ENCODE measurements around the gene RTN1. TPM values are rescaled to one million over a fixed set of nuclear protein-coding genes. Genes with fewer than 3 reads are reported as not detected.

RTN1 gene
- total RNA-seq: 0.29 and 0.36 TPM in 2 replicates
- 0.20 TPM for polyA plus RNA-seq (2012)

- DNase-seq (ENCODE audit: low read depth): peak; percentile 36
Measured at GRCh38 chr14:59870277-59871165, at the start of gene RTN1. Gene RTN1 (minus strand): TSS chr14:59870776. CDS start chr14:59870630, 146 bp downstream.

- no peak for DNase-seq (ENCODE audit: low read depth)
Measured at GRCh38 chr14:59920378-59920683, 49.8 kb upstream of the RTN1 start.

- DNase-seq (ENCODE audit: low read depth): no peak
Measured at GRCh38 chr14:59919570-59920377, 49.2 kb upstream of the RTN1 start, which contains the start of gene LRRC9. Gene LRRC9 (plus strand): TSS chr14:59920144.

GRCh38 chr14:59918824-59919569, 48.4 kb upstream of the RTN1 start:
- DNase-seq (ENCODE audit: low read depth): peak; percentile 65

GRCh38 chr14:59913187-59913586, 42.6 kb upstream of the RTN1 start:
- DNase-seq (ENCODE audit: low read depth): no peak

- DNase-seq (ENCODE audit: low read depth): no peak
Measured at GRCh38 chr14:59912443-59912842, 41.9 kb upstream of the RTN1 start.

- peak; percentile 1 for DNase-seq (ENCODE audit: low read depth)
Measured at GRCh38 chr14:59905188-59905587, 34.6 kb upstream of the RTN1 start.

- no peak for DNase-seq (ENCODE audit: low read depth)
Measured at GRCh38 chr14:59904184-59904583, 33.6 kb upstream of the RTN1 start.

- DNase-seq (ENCODE audit: low read depth): no peak
Measured at GRCh38 chr14:59900556-59900955, 30.0 kb upstream of the RTN1 start.

- DNase-seq (ENCODE audit: low read depth): peak; percentile 45
Measured at GRCh38 chr14:59897757-59898383, 27.3 kb upstream of the RTN1 start.

GRCh38 chr14:59895721-59896120, 25.1 kb upstream of the RTN1 start:
- DNase-seq (ENCODE audit: low read depth): no peak

GRCh38 chr14:59890676-59891075, 20.1 kb upstream of the RTN1 start:
- DNase-seq (ENCODE audit: low read depth): no peak

GRCh38 chr14:59882957-59883356, 12.4 kb upstream of the RTN1 start:
- no peak for DNase-seq (ENCODE audit: low read depth)

GRCh38 chr14:59871166-59871495, 555 bp upstream of the RTN1 start:
- no peak for DNase-seq (ENCODE audit: low read depth)

- no peak for DNase-seq (ENCODE audit: low read depth)
Measured at GRCh38 chr14:59869381-59870255, 958 bp downstream of the RTN1 start.

- DNase-seq (ENCODE audit: low read depth): no peak
Measured at GRCh38 chr14:59868021-59868420, 2.6 kb downstream of the RTN1 start.

GRCh38 chr14:59863806-59864525, 6.6 kb downstream of the RTN1 start:
- no peak for DNase-seq (ENCODE audit: low read depth)

- DNase-seq (ENCODE audit: low read depth): no peak
Measured at GRCh38 chr14:59857328-59857727, 13.2 kb downstream of the RTN1 start.

GRCh38 chr14:59852350-59852749, 18.2 kb downstream of the RTN1 start:
- DNase-seq (ENCODE audit: low read depth): no peak

GRCh38 chr14:59850458-59850857, 20.1 kb downstream of the RTN1 start:
- DNase-seq (ENCODE audit: low read depth): no peak
